GM12874 (cell line): ENCODE results near the gene SAMD10.
A peak's percentile ranks its signal among the peaks of the same experiment; 100 is the strongest.

Experiments
- CTCF ChIP-seq: IDR thresholded peaks from 2 replicates; pipeline ENCODE4 v1.5.1; 2011; ENCODE audit warnings: low read depth, mild to moderate bottlenecking, control low read depth, low read length, moderate library complexity; ENCODE audit not compliant: insufficient read depth

SAMD10 gene

DNA sequence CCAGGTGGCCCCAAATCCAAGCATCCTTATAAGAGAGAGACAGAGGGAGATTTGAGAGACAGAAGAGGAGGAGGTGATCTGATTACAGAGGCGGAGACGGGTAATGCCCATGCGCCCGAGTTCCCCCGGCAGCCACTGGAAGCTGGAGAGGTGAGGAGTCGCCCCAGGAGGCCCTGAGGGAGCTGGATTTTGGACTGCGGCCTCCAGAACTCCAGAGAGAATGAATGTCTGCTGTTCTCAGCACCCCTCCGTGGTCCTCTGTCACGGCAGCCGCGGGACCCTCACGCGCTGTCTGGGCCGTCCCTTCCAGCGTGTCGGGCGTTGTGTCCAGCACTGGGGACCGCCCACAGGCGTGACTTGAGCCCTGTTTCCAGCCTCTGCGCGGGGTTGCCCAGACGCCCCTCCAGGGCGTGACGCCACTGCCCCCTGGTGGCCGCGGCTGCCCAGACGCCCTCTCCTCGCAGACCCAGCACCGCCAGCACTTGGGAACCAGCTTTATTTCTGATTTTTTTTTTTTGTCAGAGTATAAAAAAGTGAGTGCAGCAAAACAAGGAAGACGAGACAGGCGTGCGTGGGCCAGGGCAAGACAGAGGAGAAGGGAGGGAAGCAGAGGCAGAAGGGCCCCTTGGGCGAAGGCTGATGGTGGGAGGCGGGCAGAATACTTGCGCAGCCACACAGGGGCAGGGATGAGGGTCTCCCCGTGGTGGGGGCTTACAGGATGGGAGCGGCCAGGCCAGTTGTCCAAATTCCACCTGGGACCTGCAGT is 5.6 kb downstream of the SAMD10 start:
- TF ChIP-seq CTCF, result peak; percentile 97

DNA sequence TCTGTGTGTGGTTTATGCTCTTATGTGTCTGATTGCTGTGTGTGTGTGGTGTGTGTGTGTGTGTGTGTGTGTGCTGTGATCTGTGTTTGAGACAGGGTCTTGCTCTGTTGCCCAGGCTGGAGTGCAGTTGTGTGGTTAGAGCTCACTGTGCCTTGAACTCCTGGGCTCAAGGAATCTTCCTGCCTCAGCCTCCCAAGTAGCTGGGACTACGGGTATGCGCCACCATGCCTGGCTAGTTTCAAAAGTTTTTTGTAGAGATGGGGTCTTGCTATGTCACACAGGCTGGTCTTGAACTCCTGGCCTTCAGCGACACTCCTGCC is 6.3 kb downstream of the SAMD10 start:
- TF ChIP-seq CTCF, result no peak

- no peak for TF ChIP-seq CTCF
Observed at GRCh38 chr20:63972312-63973159, 6.9 kb downstream of the SAMD10 start.

DNA sequence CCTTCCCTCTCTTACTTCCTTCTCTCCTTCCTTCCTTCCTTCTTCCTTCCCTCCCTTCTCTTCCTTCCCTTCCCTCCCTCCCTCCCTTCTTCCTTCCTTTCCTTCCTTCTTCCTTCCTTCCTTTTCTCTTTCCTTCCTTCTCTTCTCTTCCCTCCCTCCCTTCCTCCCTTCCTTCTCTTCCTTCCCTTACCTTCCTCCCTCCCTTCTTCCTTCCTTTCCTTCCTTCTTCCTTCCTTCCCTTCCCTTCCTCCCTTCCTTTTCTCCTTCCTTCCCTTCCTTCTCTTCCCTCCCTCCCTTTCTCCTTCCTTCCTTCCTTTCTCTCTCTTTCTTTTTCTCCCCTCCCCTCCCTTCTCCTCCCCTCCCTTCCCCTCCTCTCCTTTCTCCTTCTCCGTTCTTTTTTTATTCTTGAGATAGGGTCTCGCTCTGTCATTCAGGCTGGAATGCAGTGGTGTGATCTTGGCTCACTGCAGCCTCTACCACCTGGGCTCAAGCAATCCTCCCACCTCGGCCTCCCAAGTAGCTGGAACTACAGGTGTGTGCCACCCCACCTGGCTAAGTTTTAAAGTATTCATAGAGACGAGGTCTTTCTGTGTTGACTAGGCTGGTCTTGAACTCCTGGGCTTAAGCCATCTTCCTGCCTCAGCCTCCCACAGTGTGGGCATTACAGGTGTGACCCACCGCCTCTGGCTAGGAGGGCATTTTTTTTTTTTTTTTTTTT is 8.6 kb downstream of the SAMD10 start:
- no peak for TF ChIP-seq CTCF

GRCh38 chr20:63969838-63970713 is 9.4 kb downstream of the SAMD10 start, which contains the start of gene ZNF512B:
Gene ZNF512B, minus strand, starts transcription at chr20:63969930. Its CDS starts 1,980 bp downstream, at chr20:63967950.
- no peak for TF ChIP-seq CTCF

DNA sequence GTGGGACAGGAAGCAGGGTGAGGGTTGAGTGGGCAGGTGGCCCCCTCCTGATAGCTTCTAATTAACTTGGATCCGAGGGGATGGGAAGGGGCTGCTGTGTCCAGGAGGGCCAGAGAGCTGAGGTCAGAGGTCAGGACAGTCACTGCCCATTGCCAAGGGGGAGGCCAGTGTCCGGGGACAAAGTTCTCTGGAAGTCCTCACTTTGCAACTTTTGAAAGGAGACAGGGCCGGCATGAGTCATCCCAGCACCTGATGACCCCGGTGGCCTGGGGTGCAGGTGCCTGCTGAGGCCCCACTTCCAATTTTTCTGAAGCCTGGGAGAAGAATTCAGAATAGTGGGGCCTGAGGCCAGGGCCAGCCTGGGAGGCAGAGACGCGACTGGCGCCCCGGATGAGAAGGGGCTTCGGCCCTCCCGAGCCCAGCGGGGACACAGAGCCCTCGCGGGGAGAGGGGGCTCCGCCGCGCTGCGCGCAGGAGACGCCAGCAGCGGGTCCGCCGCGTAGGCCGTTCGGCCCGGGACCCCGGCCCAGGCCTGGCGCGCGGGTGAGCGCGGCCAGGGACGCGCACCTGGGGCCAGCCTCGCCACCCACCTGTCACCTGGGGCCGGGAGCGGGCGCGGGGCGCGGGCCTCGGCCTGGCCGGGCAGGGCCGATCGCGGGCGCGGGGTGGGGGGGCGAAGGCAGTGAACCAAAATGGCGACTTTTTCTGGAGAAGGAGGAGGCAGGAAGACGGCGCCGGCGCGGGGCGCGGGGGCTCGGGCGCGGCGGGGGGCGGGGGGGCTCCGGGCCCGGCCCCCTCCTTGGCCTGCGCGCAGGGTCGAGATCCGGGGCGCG is 10.3 kb downstream of the SAMD10 start:
- TF ChIP-seq CTCF, result no peak
